HepG2 (cell line): ENCODE results near the gene RBPJ. TPM values are rescaled to one million over a fixed set of nuclear protein-coding genes. Genes with fewer than 3 reads are reported as not detected.

Source experiments
- BHLHE40 ChIP-seq: IDR thresholded peaks from 2 replicates; pipeline ENCODE4 v1.6.1; 2011; ENCODE audit warnings: low read length, improper control_type of control experiment
- DDIT3 ChIP-seq: sonication (generic); formaldehyde crosslinking; IDR thresholded peaks from 2 replicates; pipeline ENCODE4 v1.4.0; 2020; ENCODE audit warnings: mild to moderate bottlenecking, missing genetic modification reagents
- E2F5 ChIP-seq: sonication (generic); formaldehyde crosslinking; conservative IDR thresholded peaks from 2 replicates; pipeline ENCODE4 v1.4.0; 2020; ENCODE audit warnings: missing genetic modification reagents
- GMEB2 ChIP-seq: IDR thresholded peaks from 2 replicates; pipeline ENCODE4 v1.6.1; 2016; ENCODE audit warnings: missing biosample characterization, missing genetic modification reagents, low read depth
- HMG20A ChIP-seq: IDR thresholded peaks from 2 replicates; pipeline ENCODE4 v1.6.1; 2016; ENCODE audit warnings: borderline replicate concordance
- JARID2 ChIP-seq: sonication (generic); formaldehyde crosslinking; IDR thresholded peaks from 2 replicates; pipeline ENCODE4 v1.8.1; 2023; ENCODE audit warnings: missing genetic modification reagents, inconsistent platforms; ENCODE audit not compliant: insufficient replicate concordance
- KDM3A ChIP-seq: IDR thresholded peaks from 2 replicates; pipeline ENCODE4 v1.6.1; 2018; ENCODE audit warnings: low read depth, missing compliant biosample characterization
- KDM5B ChIP-seq: sonication (generic); formaldehyde crosslinking; IDR thresholded peaks from 2 replicates; pipeline ENCODE4 v1.4.0; 2020; ENCODE audit warnings: missing genetic modification reagents, mild to moderate bottlenecking, borderline replicate concordance
- KMT2A ChIP-seq: sonication (generic); formaldehyde crosslinking; IDR thresholded peaks from 2 replicates; pipeline ENCODE4 v1.4.0; 2020; ENCODE audit warnings: missing genetic modification reagents
- LCORL ChIP-seq, 2 experiments: fragments of 450-650 bp in 1 of 2; sonication (generic) in 1 of 2; formaldehyde crosslinking in 1 of 2; IDR thresholded peaks; 2 replicates each; pipeline versions ENCODE4 v1.5.0 to v1.6.1; 2017 to 2020; ENCODE audit warnings: antibody characterized with exemption in 1 of 2, missing genetic modification reagents in 1 of 2
- POLR2A ChIP-seq, 2 experiments: IDR thresholded peaks; 2 replicates each; pipeline ENCODE4 v1.6.1; 2011; ENCODE audit warnings: low read depth in 2 of 2, low read length in 2 of 2, mild to moderate bottlenecking in 1 of 2, moderate library complexity in 1 of 2; ENCODE audit not compliant: insufficient read depth in 1 of 2
- RBFOX2 ChIP-seq: fragments of 200-400 bp; formaldehyde crosslinking; IDR thresholded peaks from 2 replicates; pipeline ENCODE4 v1.6.1; 2017; ENCODE audit warnings: low read depth, mild to moderate bottlenecking, low read length
- RORA ChIP-seq: sonication (generic); formaldehyde crosslinking; IDR thresholded peaks from 2 replicates; pipeline ENCODE4 v1.5.0; 2020; ENCODE audit warnings: mild to moderate bottlenecking, missing genetic modification reagents, moderate library complexity
- SNAI1 ChIP-seq: sonication (generic); formaldehyde crosslinking; IDR thresholded peaks from 2 replicates; pipeline ENCODE4 v1.5.0; 2020; ENCODE audit warnings: mild to moderate bottlenecking, missing genetic modification reagents, borderline replicate concordance
- SRF ChIP-seq: IDR thresholded peaks from 2 replicates; pipeline ENCODE4 v1.6.1; 2011; ENCODE audit warnings: mild to moderate bottlenecking, low read depth, low read length, moderate library complexity
- TCF12 ChIP-seq, 2 experiments: fragments of 450-650 bp in 1 of 2; sonication (generic) in 1 of 2; formaldehyde crosslinking in 1 of 2; IDR thresholded peaks; 2 replicates each; pipeline versions ENCODE4 v1.6.1 to v1.8.0; 2017 to 2022; ENCODE audit warnings: antibody characterized with exemption in 1 of 2, mild to moderate bottlenecking in 1 of 2, missing genetic modification reagents in 1 of 2, moderate library complexity in 1 of 2
- TP53 ChIP-seq: sonication (generic); formaldehyde crosslinking; conservative IDR thresholded peaks from 2 replicates; pipeline ENCODE4 v1.4.0; 2020; ENCODE audit warnings: missing genetic modification reagents
- ZFP36L2 ChIP-seq: sonication (generic); formaldehyde crosslinking; IDR thresholded peaks from 2 replicates; pipeline ENCODE4 v1.4.0; 2020; ENCODE audit warnings: missing genetic modification reagents
- ZMYM4 ChIP-seq: sonication (generic); formaldehyde crosslinking; IDR thresholded peaks from 2 replicates; pipeline ENCODE4 v1.8.1; 2023; ENCODE audit warnings: mild to moderate bottlenecking, missing genetic modification reagents
- ZNF138 ChIP-seq: sonication (generic); formaldehyde crosslinking; IDR thresholded peaks from 2 replicates; pipeline ENCODE4 v1.5.0; 2020; ENCODE audit warnings: mild to moderate bottlenecking, low read depth, missing genetic modification reagents
- ZNF34 ChIP-seq: sonication (generic); formaldehyde crosslinking; IDR thresholded peaks from 2 replicates; pipeline ENCODE4 v1.4.0; 2020; ENCODE audit warnings: mild to moderate bottlenecking, missing genetic modification reagents, borderline replicate concordance
- ZNF572 ChIP-seq: sonication (generic); formaldehyde crosslinking; IDR thresholded peaks from 2 replicates; pipeline ENCODE4 v1.5.1; 2020; ENCODE audit warnings: mild to moderate bottlenecking, missing genetic modification reagents
- ZNF740 ChIP-seq: sonication (generic); formaldehyde crosslinking; IDR thresholded peaks from 2 replicates; pipeline ENCODE4 v1.4.0; 2020; ENCODE audit warnings: missing genetic modification reagents
- ZNF749 ChIP-seq: sonication (generic); formaldehyde crosslinking; IDR thresholded peaks from 2 replicates; pipeline ENCODE4 v1.8.0; 2022; ENCODE audit warnings: mild to moderate bottlenecking, missing genetic modification reagents, moderate library complexity, borderline replicate concordance
- ZNF816 ChIP-seq: sonication (generic); formaldehyde crosslinking; IDR thresholded peaks from 2 replicates; pipeline ENCODE4 v1.8.0; 2022; ENCODE audit warnings: missing genetic modification reagents, mild to moderate bottlenecking, borderline replicate concordance
- ZNF83 ChIP-seq: sonication (generic); formaldehyde crosslinking; IDR thresholded peaks from 2 replicates; pipeline ENCODE4 v1.4.0; 2020; ENCODE audit warnings: missing genetic modification reagents, mild to moderate bottlenecking, borderline replicate concordance
- polyA plus RNA-seq, 8 experiments: library from polyadenylated mRNA; depleted of rRNA in 3 of 8; stranded (reverse) in 7 of 8; unstranded in 1 of 8; fragments of >200 nt; fragmentation: Illumina TruSeq in 4 of 8; extraction: Trizol in 4 of 8; gene quantifications; 2 replicates each; pipeline versions ENCODE4 v1.2.1 to v1.2.3, GENCODE V29; 2011 to 2016; ENCODE audit warnings: low read depth in 4 of 8, missing spikeins in 1 of 8, mixed read lengths in 1 of 8; ENCODE audit not compliant: insufficient read depth in 1 of 8
- total RNA-seq, 5 experiments: library from RNA; depleted of rRNA; stranded (reverse); fragments of >200 nt; fragmentation: Illumina TruSeq; extraction: Trizol; gene quantifications; 2 replicates each; pipeline ENCODE4 v1.2.3, GENCODE V29; 2016; ENCODE audit warnings: low read depth in 1 of 5
- TF ChIP-seq, protein P1 (sequence below): sonication (generic); formaldehyde crosslinking; IDR thresholded peaks from 2 replicates; pipeline ENCODE4 v1.5.0; 2020; ENCODE audit warnings: missing genetic modification reagents, mild to moderate bottlenecking, borderline replicate concordance

The RBPJ gene
- total and polyA plus RNA-seq, 2 of the 13 experiments (the other 11 are each of a cell fraction or from before 2014, with no cell fraction given): 25.9 to 33.2 TPM

DNA sequence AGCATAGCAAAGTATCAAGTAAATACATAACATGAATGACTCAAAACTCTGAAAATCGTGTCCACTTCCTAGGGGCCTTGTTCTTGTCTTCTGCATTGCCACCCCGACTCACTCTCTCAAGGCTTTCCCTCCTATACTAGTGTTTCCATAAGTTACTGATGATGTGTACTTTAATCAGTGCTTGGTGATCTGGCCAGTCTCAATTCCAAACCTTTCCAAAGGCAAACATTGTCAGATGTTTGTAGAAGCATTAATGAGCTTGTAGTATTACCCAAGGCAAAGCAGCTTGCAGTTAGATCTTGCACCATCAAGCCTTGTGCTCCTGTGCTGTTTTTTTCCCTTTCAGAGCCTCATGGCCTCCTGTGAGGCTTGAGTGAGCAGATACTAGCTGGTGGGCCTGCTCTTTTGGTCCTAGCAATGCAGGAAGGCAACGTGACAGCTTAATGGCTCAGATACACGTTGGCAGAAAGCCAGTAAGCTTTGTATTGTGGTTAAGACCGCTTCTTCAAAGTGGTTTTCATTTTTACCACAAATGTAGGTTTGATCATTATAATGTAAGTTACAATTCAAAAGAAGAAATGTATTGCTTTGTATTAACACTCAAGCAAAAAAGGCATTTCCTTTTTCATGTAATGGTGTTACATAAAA is 51.8 kb downstream of the RBPJ start (continued):
- TF ChIP-seq GMEB2 (CRISPR knock-in tag) (no peak), KDM3A (CRISPR knock-in tag) (no peak), ZNF740 (no peak), ZNF138 (CRISPR knock-in tag) (no peak), JARID2 (CRISPR knock-in tag) (no peak), RBFOX2 (no peak), SNAI1 (CRISPR knock-in tag) (no peak), HMG20A (peak; percentile 86), LCORL (IDR thresholded peaks at IDR 0.05) (no peak), LCORL (CRISPR knock-in tag; IDR thresholded peaks at IDR 0.05) (no peak), ZNF34 (no peak), TCF12 (IDR thresholded peaks at IDR 0.05) (no peak), TCF12 (CRISPR knock-in tag; IDR thresholded peaks at IDR 0.05) (no peak), ZMYM4 (CRISPR knock-in tag) (peak; percentile 84), KMT2A (CRISPR knock-in tag) (no peak), ZNF816 (no peak), ZNF572 (CRISPR knock-in tag) (no peak), ZNF83 (CRISPR knock-in tag) (no peak), KDM5B (CRISPR knock-in tag) (no peak), RORA (no peak), BHLHE40 (no peak), DDIT3 (CRISPR knock-in tag) (no peak), E2F5 (CRISPR knock-in tag) (no peak), TP53 (CRISPR knock-in tag) (no peak), ZFP36L2 (CRISPR knock-in tag) (no peak), SRF (no peak), POLR2A (IDR thresholded peaks at IDR 0.05; ENCODE audit: insufficient read depth in 1 of 2, low read depth in 2 of 2, low read length in 2 of 2) (no peak), ZNF749 (CRISPR knock-in tag) (no peak)
- TF ChIP-seq, protein P1, sequence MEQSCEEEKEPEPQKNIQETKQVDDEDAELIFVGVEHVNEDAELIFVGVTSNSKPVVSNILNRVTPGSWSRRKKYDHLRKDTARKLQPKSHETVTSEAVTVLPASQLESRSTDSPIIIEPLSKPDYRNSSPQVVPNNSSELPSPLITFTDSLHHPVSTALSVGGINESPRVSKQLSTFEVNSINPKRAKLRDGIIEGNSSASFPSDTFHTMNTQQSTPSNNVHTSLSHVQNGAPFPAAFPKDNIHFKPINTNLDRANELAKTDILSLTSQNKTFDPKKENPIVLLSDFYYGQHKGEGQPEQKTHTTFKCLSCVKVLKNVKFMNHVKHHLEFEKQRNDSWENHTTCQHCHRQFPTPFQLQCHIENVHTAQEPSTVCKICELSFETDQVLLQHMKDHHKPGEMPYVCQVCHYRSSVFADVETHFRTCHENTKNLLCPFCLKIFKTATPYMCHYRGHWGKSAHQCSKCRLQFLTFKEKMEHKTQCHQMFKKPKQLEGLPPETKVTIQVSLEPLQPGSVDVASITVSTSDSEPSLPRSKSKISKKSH (CRISPR knock-in tag): no peak
